GM18517 (cell line): ENCODE measurements around the gene MEIS3.

ENCODE experiments used
- ATAC-seq: cut with Tn5 transposase; IDR thresholded peaks from one replicate; pipeline ENCODE4 v1.9.1; 2021; ENCODE audit warnings: mild to moderate bottlenecking, moderate library complexity; ENCODE audit not compliant: unreplicated experiment

The MEIS3 gene

GRCh38 chr19:47435883-47436417 is 16.6 kb upstream of the MEIS3 start:
- no peak for ATAC-seq

GRCh38 chr19:47435196-47435595 is 15.9 kb upstream of the MEIS3 start:
- no peak for ATAC-seq

GRCh38 chr19:47434088-47434487 is 14.8 kb upstream of the MEIS3 start:
- ATAC-seq, result no peak

- no peak for ATAC-seq
These were observed 13.8 kb upstream of the MEIS3 start for GRCh38 chr19:47433121-47433520.

- ATAC-seq, result no peak
These were observed 13.2 kb upstream of the MEIS3 start for GRCh38 chr19:47432499-47432898.

GRCh38 chr19:47432091-47432490 is 12.8 kb upstream of the MEIS3 start:
- ATAC-seq, result no peak

- no peak for ATAC-seq
These were observed 10.9 kb upstream of the MEIS3 start for GRCh38 chr19:47430041-47430802.

- no peak for ATAC-seq
These were observed 9.9 kb upstream of the MEIS3 start for GRCh38 chr19:47429140-47429793.

GRCh38 chr19:47428177-47428894 is 9.0 kb upstream of the MEIS3 start:
- ATAC-seq, result no peak

GRCh38 chr19:47427241-47428176 is 8.2 kb upstream of the MEIS3 start:
- no peak for ATAC-seq

GRCh38 chr19:47423203-47423882 is 4.0 kb upstream of the MEIS3 start:
- no peak for ATAC-seq

GRCh38 chr19:47422417-47423163 is 3.3 kb upstream of the MEIS3 start:
- no peak for ATAC-seq

- ATAC-seq, result no peak
These were observed 2.6 kb upstream of the MEIS3 start for GRCh38 chr19:47421844-47422395.

GRCh38 chr19:47421244-47421786 is 2.0 kb upstream of the MEIS3 start:
- no peak for ATAC-seq

- ATAC-seq, result no peak
These were observed 462 bp upstream of the MEIS3 start for GRCh38 chr19:47419789-47420188.

- no peak for ATAC-seq
These were observed 666 bp downstream of the MEIS3 start for GRCh38 chr19:47418692-47419029.

- ATAC-seq, result no peak
These were observed 1.3 kb downstream of the MEIS3 start for GRCh38 chr19:47417746-47418691.
